ENCODE data around the gene NCAM1. TPM values are rescaled to one million over a fixed set of nuclear protein-coding genes. Genes with fewer than 3 reads are reported as not detected.

Gene NCAM1
- total and polyA plus RNA-seq, 2 experiments from 2014 or later: 0.76 to 1.6 TPM

DNA sequence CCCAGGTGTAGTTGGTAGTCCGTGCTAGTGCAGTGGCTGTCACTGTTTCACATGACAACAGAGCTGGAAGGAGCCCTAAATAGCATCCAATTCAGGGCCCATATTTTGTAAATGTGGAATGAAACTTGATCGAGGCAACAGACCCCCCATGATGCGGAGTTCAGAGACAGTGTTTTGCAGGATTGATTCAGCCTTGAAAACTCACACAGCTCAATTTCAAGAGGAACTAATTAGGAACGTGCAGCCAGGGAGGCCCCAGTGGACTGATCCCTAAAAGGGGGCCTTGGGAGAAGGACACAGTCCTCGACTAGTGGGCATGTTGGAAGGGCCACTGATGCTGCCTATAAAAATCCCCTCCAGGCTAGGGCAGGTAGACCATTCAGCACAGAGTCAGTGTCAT, 292.2 kb downstream of the NCAM1 start (continued):
- TF ChIP-seq, protein P1, sequence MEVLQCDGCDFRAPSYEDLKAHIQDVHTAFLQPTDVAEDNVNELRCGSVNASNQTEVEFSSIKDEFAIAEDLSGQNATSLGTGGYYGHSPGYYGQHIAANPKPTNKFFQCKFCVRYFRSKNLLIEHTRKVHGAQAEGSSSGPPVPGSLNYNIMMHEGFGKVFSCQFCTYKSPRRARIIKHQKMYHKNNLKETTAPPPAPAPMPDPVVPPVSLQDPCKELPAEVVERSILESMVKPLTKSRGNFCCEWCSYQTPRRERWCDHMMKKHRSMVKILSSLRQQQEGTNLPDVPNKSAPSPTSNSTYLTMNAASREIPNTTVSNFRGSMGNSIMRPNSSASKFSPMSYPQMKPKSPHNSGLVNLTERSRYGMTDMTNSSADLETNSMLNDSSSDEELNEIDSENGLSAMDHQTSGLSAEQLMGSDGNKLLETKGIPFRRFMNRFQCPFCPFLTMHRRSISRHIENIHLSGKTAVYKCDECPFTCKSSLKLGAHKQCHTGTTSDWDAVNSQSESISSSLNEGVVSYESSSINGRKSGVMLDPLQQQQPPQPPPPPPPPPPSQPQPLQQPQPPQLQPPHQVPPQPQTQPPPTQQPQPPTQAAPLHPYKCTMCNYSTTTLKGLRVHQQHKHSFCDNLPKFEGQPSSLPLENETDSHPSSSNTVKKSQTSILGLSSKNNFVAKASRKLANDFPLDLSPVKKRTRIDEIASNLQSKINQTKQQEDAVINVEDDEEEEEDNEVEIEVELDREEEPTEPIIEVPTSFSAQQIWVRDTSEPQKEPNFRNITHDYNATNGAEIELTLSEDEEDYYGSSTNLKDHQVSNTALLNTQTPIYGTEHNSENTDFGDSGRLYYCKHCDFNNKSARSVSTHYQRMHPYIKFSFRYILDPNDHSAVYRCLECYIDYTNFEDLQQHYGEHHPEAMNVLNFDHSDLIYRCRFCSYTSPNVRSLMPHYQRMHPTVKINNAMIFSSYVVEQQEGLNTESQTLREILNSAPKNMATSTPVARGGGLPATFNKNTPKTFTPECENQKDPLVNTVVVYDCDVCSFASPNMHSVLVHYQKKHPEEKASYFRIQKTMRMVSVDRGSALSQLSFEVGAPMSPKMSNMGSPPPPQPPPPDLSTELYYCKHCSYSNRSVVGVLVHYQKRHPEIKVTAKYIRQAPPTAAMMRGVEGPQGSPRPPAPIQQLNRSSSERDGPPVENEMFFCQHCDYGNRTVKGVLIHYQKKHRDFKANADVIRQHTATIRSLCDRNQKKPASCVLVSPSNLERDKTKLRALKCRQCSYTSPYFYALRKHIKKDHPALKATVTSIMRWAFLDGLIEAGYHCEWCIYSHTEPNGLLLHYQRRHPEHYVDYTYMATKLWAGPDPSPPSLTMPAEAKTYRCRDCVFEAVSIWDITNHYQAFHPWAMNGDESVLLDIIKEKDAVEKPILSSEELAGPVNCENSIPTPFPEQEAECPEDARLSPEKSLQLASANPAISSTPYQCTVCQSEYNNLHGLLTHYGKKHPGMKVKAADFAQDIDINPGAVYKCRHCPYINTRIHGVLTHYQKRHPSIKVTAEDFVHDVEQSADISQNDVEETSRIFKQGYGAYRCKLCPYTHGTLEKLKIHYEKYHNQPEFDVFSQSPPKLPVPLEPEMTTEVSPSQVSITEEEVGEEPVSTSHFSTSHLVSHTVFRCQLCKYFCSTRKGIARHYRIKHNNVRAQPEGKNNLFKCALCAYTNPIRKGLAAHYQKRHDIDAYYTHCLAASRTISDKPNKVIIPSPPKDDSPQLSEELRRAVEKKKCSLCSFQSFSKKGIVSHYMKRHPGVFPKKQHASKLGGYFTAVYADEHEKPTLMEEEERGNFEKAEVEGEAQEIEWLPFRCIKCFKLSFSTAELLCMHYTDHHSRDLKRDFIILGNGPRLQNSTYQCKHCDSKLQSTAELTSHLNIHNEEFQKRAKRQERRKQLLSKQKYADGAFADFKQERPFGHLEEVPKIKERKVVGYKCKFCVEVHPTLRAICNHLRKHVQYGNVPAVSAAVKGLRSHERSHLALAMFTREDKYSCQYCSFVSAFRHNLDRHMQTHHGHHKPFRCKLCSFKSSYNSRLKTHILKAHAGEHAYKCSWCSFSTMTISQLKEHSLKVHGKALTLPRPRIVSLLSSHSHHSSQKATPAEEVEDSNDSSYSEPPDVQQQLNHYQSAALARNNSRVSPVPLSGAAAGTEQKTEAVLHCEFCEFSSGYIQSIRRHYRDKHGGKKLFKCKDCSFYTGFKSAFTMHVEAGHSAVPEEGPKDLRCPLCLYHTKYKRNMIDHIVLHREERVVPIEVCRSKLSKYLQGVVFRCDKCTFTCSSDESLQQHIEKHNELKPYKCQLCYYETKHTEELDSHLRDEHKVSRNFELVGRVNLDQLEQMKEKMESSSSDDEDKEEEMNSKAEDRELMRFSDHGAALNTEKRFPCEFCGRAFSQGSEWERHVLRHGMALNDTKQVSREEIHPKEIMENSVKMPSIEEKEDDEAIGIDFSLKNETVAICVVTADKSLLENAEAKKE (CRISPR knock-in tag; IDR thresholded peaks at IDR 0.05): no peak
- TF ChIP-seq CREB1 (CRISPR knock-in tag; IDR thresholded peaks at IDR 0.05; ENCODE audit: low read depth): no peak

DNA sequence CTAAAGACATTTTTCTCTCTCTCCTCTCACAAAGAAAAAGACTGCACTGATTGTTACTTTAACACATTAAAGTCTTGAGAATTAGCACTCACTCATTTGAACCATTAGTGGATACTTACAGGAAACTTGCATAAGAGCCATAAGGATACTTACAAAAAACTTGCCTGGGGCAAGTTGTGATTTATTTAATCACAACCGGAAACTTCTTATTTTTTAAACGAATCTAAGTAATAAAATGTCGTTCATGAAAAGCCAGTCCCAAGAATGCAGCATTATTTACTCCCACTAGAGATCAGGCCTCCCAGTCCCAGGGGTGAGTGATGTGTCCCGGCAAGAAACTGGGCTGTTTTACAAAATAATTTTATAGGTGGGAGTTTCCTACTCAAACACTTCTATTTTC, 293.9 kb downstream of the NCAM1 start:
- H3K4me3 ChIP-seq: no peak overlapping the region
- ATAC-seq (no peak), DNase-seq (ENCODE audit: low spot score) (no peak)
- H3K27ac ChIP-seq (ENCODE audit: low read depth): no peak overlapping the region
- H2AFZ ChIP-seq: no peak overlapping the region
- Mint-ChIP-seq H3K27me3 (ENCODE audit: insufficient read depth, low read depth, poor library complexity) (no peaks in the 10 kb centered on the region), H3K27ac (no peak overlapping the region), H3K36me3 (ENCODE audit: low read depth) (no peaks in the 10 kb centered on the region), H3K9me3 (no peaks in the 10 kb centered on the region), H3K4me1 (peaks cover 4% of the 10 kb centered on the region; the same call in 2 of the 3 replicates), H3K4me3 (no peak overlapping the region)
- H3F3A ChIP-seq (replicated peaks; ENCODE audit: low read depth): no peaks in the 10 kb centered on the region
- no peaks in the 10 kb centered on the region for H3K27me3 ChIP-seq (ENCODE audit: insufficient read depth)
- H3K4me1 ChIP-seq (ENCODE audit: insufficient read depth): no peaks in the 10 kb centered on the region
- no peaks in the 10 kb centered on the region for H3K9me2 ChIP-seq (ENCODE audit: insufficient read depth)
- H3K79me2 ChIP-seq (replicated peaks; ENCODE audit: insufficient read depth): no peaks in the 10 kb centered on the region
- H3K4me2 ChIP-seq: no peak overlapping the region
- H4K20me1 ChIP-seq (replicated peaks; ENCODE audit: insufficient read depth): no peaks in the 10 kb centered on the region
- no peaks in the 10 kb centered on the region for H3K36me3 ChIP-seq (ENCODE audit: insufficient read depth)
- TF ChIP-seq, protein P2, sequence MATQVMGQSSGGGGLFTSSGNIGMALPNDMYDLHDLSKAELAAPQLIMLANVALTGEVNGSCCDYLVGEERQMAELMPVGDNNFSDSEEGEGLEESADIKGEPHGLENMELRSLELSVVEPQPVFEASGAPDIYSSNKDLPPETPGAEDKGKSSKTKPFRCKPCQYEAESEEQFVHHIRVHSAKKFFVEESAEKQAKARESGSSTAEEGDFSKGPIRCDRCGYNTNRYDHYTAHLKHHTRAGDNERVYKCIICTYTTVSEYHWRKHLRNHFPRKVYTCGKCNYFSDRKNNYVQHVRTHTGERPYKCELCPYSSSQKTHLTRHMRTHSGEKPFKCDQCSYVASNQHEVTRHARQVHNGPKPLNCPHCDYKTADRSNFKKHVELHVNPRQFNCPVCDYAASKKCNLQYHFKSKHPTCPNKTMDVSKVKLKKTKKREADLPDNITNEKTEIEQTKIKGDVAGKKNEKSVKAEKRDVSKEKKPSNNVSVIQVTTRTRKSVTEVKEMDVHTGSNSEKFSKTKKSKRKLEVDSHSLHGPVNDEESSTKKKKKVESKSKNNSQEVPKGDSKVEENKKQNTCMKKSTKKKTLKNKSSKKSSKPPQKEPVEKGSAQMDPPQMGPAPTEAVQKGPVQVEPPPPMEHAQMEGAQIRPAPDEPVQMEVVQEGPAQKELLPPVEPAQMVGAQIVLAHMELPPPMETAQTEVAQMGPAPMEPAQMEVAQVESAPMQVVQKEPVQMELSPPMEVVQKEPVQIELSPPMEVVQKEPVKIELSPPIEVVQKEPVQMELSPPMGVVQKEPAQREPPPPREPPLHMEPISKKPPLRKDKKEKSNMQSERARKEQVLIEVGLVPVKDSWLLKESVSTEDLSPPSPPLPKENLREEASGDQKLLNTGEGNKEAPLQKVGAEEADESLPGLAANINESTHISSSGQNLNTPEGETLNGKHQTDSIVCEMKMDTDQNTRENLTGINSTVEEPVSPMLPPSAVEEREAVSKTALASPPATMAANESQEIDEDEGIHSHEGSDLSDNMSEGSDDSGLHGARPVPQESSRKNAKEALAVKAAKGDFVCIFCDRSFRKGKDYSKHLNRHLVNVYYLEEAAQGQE (IDR thresholded peaks at IDR 0.05; ENCODE audit: unreplicated experiment): no peak
- TF ChIP-seq ZNF331 (CRISPR knock-in tag; IDR thresholded peaks at IDR 0.05; ENCODE audit: low read depth) (no peak), STAT1 (IDR thresholded peaks at IDR 0.05; ENCODE audit: unreplicated experiment) (no peak), JUNB (IDR thresholded peaks at IDR 0.05; ENCODE audit: unreplicated experiment) (no peak), POLR2AphosphoS5 (IDR thresholded peaks at IDR 0.05; ENCODE audit: low read depth) (no peak), ZNF114 (CRISPR knock-in tag; IDR thresholded peaks at IDR 0.05) (no peak), NANOG (IDR thresholded peaks at IDR 0.05; ENCODE audit: borderline replicate concordance) (no peak), EZH2phosphoT487 (IDR thresholded peaks at IDR 0.05; ENCODE audit: unreplicated experiment) (no peak), CREB1 (CRISPR knock-in tag; IDR thresholded peaks at IDR 0.05; ENCODE audit: low read depth) (no peak), EZH2 (IDR thresholded peaks at IDR 0.05; ENCODE audit: low read depth, unreplicated experiment) (no peak)
- TF ChIP-seq, protein P3, sequence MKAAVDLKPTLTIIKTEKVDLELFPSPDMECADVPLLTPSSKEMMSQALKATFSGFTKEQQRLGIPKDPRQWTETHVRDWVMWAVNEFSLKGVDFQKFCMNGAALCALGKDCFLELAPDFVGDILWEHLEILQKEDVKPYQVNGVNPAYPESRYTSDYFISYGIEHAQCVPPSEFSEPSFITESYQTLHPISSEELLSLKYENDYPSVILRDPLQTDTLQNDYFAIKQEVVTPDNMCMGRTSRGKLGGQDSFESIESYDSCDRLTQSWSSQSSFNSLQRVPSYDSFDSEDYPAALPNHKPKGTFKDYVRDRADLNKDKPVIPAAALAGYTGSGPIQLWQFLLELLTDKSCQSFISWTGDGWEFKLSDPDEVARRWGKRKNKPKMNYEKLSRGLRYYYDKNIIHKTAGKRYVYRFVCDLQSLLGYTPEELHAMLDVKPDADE (IDR thresholded peaks at IDR 0.05): no peak
- TF ChIP-seq, protein P4, sequence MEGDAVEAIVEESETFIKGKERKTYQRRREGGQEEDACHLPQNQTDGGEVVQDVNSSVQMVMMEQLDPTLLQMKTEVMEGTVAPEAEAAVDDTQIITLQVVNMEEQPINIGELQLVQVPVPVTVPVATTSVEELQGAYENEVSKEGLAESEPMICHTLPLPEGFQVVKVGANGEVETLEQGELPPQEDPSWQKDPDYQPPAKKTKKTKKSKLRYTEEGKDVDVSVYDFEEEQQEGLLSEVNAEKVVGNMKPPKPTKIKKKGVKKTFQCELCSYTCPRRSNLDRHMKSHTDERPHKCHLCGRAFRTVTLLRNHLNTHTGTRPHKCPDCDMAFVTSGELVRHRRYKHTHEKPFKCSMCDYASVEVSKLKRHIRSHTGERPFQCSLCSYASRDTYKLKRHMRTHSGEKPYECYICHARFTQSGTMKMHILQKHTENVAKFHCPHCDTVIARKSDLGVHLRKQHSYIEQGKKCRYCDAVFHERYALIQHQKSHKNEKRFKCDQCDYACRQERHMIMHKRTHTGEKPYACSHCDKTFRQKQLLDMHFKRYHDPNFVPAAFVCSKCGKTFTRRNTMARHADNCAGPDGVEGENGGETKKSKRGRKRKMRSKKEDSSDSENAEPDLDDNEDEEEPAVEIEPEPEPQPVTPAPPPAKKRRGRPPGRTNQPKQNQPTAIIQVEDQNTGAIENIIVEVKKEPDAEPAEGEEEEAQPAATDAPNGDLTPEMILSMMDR (conservative IDR thresholded peaks at IDR 0.05; ENCODE audit: low read depth in 2 of 2): no peak
